Measurements from ENCODE around the gene KRTAP10-7. TPM values are rescaled to one million over a fixed set of nuclear protein-coding genes. Genes with fewer than 3 reads are reported as not detected.
"Not testable (repeated sequence)": the region's sequence is repeated elsewhere in the genome, so short reads cannot be mapped to it uniquely, and the experiment has no call there.

Gene KRTAP10-7
- total RNA-seq, 2 donors from 2014 or later = not detected

DNA sequence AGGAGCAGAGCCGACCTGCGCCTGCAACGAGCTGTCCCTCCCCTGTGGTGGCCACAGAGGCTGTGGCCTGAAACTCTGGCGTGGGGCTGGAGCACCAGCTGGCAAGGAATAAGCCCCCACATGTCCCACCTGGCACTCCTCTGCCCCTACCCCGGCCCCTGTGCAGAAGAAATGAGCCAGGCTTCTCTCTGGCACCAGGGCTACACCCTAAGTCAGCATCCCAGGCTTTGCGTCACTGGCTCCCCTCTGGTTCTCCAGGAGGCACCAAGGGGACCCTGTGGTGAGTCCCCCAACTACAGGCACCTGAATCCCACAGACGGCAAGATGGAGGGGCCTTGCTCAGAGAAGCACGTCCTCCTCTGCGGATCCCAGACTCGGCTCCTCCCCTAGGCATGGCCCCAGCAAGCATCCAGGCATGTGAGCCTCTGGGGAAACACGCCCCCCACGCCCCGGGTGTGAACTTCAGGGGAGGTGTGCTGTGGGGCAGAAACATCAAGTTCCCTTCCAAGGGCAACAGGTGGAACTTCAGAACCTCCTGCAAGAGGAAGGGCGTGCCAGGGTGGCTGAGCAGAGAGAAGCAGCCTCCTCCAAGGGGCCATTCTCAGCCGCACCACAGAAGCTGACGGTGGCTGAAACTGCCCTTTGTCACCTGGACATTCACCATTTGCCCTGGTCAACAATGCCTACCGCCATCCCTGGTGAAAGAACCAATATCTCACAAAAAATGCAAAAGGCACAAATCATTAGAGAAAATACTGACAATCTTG is 2.9 kb downstream of the KRTAP10-7 start:
- WGBS = 51% methylated on average over 17 of the region's 17 CpGs
- H3K4me3 ChIP-seq = no peak overlapping the region
- H3K27ac ChIP-seq = no peak overlapping the region
- DNase-seq (ENCODE audit: low spot score) = no peak
- intact Hi-C loops (cut with DNase I) = no loop called here
- H3K27me3 ChIP-seq (replicated peaks; ENCODE audit: insufficient read depth) = peaks cover 2% of the 10 kb centered on the region
- no peaks in the 10 kb centered on the region for H3K36me3 ChIP-seq
- no peaks in the 10 kb centered on the region for H3K4me1 ChIP-seq (replicated peaks)
- no peaks in the 10 kb centered on the region for H3K9me3 ChIP-seq
- TF ChIP-seq CTCF (IDR thresholded peaks at IDR 0.05) (no peak), POLR2AphosphoS5 (IDR thresholded peaks at IDR 0.05) (no peak), POLR2A (IDR thresholded peaks at IDR 0.05) (no peak)

DNA sequence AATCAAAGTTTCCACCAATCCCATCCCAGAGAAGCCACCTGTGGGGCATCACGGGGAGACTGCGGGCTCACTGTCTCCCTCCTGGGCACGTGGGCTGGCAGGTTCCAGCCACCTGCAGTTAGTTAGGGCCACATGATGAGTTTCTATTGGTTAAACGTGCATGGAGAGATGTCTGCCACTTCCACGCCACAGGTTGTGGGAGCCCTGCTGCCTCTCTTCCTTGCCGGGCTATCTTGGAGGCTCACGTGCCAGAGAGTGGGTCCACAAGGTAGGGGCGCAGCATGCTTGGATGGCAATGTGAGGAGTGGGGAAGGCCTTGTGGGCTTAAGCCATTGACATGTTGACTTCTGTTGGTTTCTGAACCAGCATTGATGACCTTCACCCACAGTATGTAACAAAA is 3.5 kb downstream of the KRTAP10-7 start:
- no peak for DNase-seq (ENCODE audit: low spot score)
- no peaks in the 10 kb centered on the region for H3K9me3 ChIP-seq
- no peak overlapping the region for H3K4me3 ChIP-seq
- no peak overlapping the region for H3K27ac ChIP-seq
- no peaks in the 10 kb centered on the region for H3K36me3 ChIP-seq
- H3K27me3 ChIP-seq (replicated peaks; ENCODE audit: insufficient read depth) = peaks cover 2% of the 10 kb centered on the region
- TF ChIP-seq POLR2A (IDR thresholded peaks at IDR 0.05) (no peak), CTCF (IDR thresholded peaks at IDR 0.05) (no peak), POLR2AphosphoS5 (IDR thresholded peaks at IDR 0.05) (no peak)
- 88% methylated on average over 8 of the region's 8 CpGs for WGBS
- no peaks in the 10 kb centered on the region for H3K4me1 ChIP-seq (replicated peaks)
- intact Hi-C loops (cut with DNase I) = no loop called here

- no peaks in the 10 kb centered on the region for H3K36me3 ChIP-seq
- peaks cover 2% of the 10 kb centered on the region for H3K27me3 ChIP-seq (replicated peaks; ENCODE audit: insufficient read depth)
- no peak overlapping the region for H3K4me3 ChIP-seq
- TF ChIP-seq POLR2A (IDR thresholded peaks at IDR 0.05) (no peak), CTCF (IDR thresholded peaks at IDR 0.05) (no peak), POLR2AphosphoS5 (IDR thresholded peaks at IDR 0.05) (no peak)
- no peak for DNase-seq (ENCODE audit: low spot score)
- H3K27ac ChIP-seq = no peak overlapping the region
- intact Hi-C loops (cut with DNase I) = no loop called here
- no peaks in the 10 kb centered on the region for H3K9me3 ChIP-seq
- WGBS = 86% methylated on average over 4 of the region's 4 CpGs
- H3K4me1 ChIP-seq (replicated peaks) = no peaks in the 10 kb centered on the region
Observed at GRCh38 chr21:44606495-44606894, 6.1 kb downstream of the KRTAP10-7 start.

GRCh38 chr21:44609193-44609592 is 8.8 kb downstream of the KRTAP10-7 start:
- no peak for TF ChIP-seq POLR2A (IDR thresholded peaks at IDR 0.05)
- no peak for TF ChIP-seq CTCF (IDR thresholded peaks at IDR 0.05)
- TF ChIP-seq POLR2AphosphoS5 (IDR thresholded peaks at IDR 0.05) = no peak
- no peak overlapping the region for H3K4me3 ChIP-seq
- no peaks in the 10 kb centered on the region for H3K9me3 ChIP-seq
- no peaks in the 10 kb centered on the region for H3K36me3 ChIP-seq
- H3K4me1 ChIP-seq (replicated peaks) = no peaks in the 10 kb centered on the region
- intact Hi-C loops (cut with DNase I) = no loop called here
- H3K27me3 ChIP-seq (replicated peaks; ENCODE audit: insufficient read depth) = peaks cover 2% of the 10 kb centered on the region
- H3K27ac ChIP-seq = no peak overlapping the region
- no peak for DNase-seq (ENCODE audit: low spot score)

DNA sequence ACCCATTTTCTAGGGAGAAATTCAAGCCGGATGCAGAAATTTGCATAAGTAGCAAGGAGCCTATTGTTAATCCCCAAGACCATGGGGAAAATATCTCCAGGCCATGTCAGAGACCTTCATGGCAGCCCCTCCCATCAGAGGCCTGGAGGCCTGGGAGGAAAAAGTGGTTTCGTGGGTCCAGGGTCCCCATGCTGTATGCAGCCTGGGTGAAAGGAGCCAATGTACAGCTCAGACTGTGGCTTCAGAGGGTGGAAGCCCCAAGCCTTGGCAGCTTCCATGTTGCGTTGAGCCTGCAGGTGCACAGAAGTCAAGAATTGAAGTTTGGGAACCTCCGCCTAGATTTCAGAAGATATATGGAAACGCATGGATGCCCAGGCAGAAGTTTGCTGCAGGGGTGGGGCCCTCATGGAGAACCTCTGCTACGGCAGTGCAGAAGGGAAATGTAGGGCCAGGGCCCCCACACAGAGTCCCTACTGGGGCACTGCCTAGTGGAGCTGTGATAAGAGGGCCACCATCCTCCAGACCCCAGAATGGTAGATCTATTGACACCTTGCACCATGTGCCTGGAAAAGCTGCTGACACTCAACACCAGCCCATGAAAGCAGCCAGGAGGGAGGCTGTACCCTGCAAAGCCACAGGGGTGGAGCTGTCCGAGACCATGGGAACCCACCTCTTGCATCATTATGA is 9.9 kb downstream of the KRTAP10-7 start:
- H3K36me3 ChIP-seq; H3K27me3 ChIP-seq (replicated peaks; ENCODE audit: insufficient read depth); H3K4me1 ChIP-seq (replicated peaks); intact Hi-C loops (cut with DNase I); DNase-seq (ENCODE audit: low spot score); H3K9me3 ChIP-seq; H3K4me3 ChIP-seq; H3K27ac ChIP-seq: not testable (repeated sequence)
- WGBS = 99% methylated on average over 7 of the region's 7 CpGs

Measured in prostate gland (tissue), 2 donors.